Thyroid gland (tissue), 4 donors: ENCODE measurements around the gene TFR2.

Experiments used
- CTCF ChIP-seq, 6 experiments: fragments of 200-600 bp in 3 of 6; fragments of 450-650 bp in 3 of 6; sonication (generic) in 3 of 6; IDR thresholded peaks; one replicate each; pipeline ENCODE4 v1.5.1; 2016 to 2019; ENCODE audit warnings: antibody characterized with exemption in 6 of 6, mild to moderate bottlenecking in 2 of 6, inconsistent platforms in 1 of 6, moderate library complexity in 1 of 6
- POLR2A ChIP-seq, 2 donors: fragments of 450-650 bp; IDR thresholded peaks; one replicate each; pipeline ENCODE4 v1.6.1; 2017; ENCODE audit warnings: antibody characterized with exemption in 2 of 2, mild to moderate bottlenecking in 2 of 2, moderate library complexity in 1 of 2

- TF ChIP-seq CTCF (IDR thresholded peaks at IDR 0.05) (no peak), POLR2A (IDR thresholded peaks at IDR 0.05) (no peak)
Observed at GRCh38 chr7:100626530-100627237, 14.7 kb downstream of the TFR2 start.
